Measurements from ENCODE around the gene OPA1.
"Not testable (repeated sequence)": the region's sequence is repeated elsewhere in the genome, so short reads cannot be mapped to it uniquely, and the experiment has no call there.

The OPA1 gene

DNA sequence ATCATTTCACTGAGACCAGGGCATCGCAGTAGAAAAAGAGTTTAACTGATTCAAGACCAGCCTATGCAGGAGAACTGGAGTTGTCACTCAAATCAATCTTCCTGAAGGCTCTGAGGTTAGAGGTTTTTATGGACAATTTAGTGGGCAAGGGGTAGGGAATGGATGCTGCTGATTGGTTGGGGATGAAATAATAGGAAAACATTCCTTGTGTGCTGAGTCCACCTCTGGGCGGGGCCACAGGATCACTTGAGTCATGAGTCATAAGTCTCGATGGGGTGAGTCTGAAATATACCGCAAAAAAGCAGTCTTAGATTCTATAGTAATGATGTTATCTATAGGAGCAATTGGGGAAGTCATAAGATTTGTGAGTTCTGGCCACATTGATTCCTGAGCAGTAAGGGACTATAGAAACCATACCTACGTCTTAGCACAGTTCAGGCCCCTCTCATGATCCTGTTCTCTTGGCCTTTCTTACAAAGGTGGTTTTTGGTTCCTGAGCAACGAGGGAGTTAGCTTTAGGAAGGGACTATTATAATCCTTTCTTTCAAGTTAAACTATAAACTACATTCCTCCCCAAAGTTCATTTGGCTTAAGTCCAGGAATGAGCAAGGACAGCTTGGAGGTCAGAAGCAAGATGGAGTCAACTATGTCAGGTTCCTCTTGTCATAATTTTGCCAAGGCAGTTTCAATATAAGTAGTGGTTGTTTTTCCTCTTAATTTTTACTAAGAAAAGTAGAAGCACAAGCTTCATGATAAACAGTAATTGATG is 2.7 kb upstream of the OPA1 start:
- no peak for DNase-seq (ENCODE audit: low read depth in 2 of 2)

DNA sequence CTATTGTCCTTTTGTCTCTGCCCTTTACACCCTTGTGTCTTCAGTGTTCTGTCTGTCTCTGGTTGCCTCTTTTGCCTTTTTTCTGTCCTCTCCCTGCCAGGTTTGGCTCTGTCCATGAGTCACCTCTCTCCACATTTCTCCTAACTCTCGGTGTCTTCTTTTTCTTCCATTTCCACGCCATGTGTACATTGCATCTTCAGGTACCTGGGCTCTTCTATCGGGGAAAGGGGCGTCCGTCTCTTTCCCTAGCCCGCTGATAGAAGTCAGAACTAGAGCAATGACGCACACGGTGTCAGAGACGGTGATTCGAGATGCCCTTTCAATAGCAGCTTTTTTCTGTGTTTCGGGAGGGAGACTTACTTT is 641 bp downstream of the OPA1 start:
- DNase-seq (ENCODE audit: low read depth in 2 of 2) = no peak

DNA sequence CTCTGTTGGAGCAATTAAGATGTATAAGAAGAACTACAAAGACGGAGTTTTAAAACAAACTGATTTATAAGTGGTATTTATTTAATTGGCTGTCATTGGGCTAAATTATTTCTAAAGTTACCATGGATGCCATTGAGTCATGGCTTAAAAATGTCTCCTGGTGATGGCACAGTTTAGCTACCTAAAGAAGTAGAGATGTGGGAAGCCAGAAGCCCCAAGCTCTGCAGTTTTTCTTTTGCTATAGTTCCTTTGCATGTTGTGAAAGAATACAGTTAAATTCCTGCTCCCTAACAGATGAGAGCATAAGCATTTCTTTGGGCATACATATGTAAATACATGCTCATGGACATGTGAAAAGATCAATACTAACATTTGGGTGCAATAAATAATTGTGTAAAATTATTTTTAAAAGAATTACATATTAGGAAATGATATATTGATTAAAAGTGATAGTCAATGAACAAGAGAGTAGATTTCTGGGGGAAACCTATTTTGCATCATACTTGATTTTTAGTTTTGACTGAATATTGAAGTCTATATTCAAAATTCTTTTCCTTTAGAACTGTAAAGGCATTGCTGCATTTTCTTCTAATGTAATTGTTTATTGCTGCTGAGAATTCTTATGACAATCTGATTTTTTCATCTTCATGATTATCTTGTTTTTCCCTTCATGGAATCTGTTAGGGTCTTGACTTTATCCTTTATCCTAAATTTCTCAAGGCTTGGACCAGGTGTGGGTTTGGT is 2.1 kb downstream of the OPA1 start:
- DNase-seq (ENCODE audit: low read depth in 2 of 2) = no peak

DNA sequence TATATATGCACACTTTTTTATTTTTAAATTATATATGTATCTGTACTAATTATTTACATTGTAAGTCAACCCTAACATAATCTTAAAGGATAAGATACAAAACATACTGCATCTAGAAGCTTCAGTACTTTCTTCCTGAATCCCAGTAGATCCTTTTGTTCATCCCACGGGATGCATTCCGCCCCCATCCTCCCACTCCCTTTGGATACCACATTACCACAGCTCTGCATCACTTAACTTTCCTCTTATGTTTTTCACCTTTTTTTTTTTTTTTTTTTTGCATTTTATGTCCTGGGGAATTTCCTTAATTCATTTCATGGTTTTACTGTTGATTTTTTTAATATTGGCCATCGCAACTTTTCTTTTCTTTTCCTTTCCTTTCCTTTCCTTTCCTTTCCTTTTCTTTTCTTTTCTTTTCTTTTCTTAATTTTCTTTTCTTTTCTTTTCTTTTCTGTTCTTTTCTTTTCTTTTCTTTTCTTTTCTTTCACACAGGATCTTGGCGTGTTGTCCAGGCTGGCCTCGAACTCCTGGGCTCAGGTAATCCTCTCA is 3.0 kb downstream of the OPA1 start:
- DNase-seq (ENCODE audit: low read depth in 2 of 2) = no peak

DNA sequence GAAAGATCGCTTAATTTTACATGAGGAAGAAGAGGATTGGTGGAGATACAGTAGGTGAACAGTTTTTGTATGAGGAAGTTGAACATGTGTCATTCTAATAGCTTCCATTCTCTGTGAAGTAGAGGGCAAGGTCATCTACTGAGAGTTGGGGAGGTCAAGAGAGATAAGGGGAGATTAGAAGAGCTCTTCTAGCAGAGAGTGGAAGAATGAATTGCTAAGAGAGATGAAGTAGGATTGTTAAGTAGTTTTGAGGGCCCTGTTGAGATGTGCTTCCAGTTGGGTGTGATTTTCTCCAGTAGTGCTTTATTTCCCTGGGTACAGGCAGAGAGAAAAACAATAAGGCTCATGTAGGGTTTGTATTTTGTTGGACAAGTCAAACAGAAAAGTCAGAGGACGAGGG is 5.2 kb downstream of the OPA1 start:
- DNase-seq (ENCODE audit: low read depth in 2 of 2) = no peak

DNA sequence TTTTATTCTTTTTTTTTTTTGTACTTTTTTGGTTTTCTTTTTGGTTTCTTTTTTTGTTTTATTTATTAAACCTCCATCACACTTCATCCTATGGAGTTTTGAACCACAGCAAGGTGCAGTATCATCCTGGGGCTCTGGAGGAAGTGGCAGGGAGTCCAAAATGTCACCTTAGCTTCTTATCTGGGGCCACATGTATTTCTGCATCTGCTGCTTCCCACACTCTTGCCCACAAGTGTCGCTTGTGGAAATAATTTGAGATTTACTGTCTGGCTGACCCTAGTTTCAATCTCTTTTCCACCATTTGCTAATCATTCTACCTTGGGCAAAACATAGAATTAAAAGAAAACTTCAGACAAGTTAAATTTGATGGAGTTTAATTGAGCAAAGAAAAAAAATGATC is 6.4 kb downstream of the OPA1 start:
- DNase-seq (ENCODE audit: low read depth in 2 of 2) = no peak

DNA sequence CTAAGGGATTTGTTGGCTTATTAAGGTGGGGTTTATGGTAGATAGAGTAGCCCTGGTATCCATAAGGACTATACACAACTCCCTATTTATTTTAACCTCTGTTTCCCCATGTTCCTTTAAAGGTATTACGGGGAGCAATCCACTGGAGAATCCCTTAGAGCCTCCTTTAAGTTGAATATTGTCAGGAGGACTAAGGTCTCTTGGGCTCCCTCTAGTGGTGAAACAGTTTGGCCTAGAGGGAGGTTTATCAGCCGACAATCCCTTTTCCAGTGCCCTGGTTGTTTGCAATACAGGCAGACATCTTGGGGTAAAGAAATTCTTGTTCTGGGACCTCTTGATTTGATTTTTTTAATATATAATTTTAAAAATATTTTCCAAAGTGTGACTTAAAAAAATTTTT is 12.9 kb downstream of the OPA1 start:
- peak in 1 of 2 donors; percentile 13 for DNase-seq (ENCODE audit: low read depth in 2 of 2)

DNA sequence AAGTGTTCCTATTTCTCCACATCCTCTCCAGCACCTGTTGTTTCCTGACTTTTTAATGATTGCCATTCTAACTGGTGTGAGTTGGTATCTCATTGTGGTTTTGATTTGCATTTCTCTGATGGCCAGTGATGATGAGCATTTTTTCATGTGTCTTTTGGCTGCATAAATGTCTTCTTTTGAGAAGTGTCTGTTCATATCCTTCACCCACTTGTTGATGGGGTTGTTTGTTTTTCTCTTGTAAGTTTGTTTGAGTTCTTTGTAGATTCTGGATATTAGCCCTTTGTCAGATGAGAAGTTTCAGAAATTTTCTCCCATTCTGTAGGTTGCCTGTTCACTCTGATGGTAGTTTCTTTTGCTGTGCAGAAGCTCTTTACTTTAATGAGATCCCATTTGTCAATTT is 13.9 kb downstream of the OPA1 start:
- not testable (repeated sequence) for DNase-seq (ENCODE audit: low read depth in 2 of 2)

DNA sequence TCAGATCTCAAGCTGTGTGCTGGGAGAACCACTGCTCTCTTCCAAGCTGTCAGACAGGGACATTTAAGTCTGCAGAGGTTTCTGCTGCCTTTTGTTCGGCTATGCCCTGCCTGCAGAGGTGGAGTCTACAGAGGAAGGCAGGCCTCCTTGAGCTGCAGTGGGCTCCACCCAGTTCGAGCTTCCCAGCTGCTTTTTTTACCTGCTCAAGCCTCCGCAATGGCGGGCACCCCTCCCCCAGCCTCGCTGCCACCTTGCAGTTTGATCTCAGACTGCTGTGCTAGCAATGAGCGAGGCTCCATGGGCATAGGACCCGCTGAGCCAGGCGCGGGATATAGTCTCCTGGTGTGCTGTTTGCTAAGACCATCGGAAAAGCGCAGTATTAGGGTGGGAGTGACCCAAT is 17.5 kb downstream of the OPA1 start:
- not testable (repeated sequence) for DNase-seq (ENCODE audit: low read depth in 2 of 2)

DNA sequence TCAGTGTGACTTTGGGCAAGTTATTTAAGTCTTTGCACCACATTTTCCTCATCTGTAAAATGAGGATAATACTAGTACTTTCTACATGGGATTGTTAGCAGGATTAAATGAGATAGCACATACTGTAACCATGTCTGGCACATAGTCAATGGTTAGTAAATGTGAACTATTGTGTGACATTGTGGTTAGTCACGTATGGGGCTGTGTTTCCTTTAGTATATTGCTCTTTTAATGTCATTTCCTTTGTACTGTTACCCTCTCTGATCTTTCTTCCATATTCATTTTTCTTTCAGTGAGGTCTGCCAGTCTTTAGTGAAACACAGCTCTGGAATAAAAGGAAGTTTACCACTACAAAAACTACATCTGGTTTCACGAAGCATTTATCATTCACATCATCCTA is 21.4 kb downstream of the OPA1 start:
- DNase-seq (ENCODE audit: low read depth in 2 of 2) = no peak

DNA sequence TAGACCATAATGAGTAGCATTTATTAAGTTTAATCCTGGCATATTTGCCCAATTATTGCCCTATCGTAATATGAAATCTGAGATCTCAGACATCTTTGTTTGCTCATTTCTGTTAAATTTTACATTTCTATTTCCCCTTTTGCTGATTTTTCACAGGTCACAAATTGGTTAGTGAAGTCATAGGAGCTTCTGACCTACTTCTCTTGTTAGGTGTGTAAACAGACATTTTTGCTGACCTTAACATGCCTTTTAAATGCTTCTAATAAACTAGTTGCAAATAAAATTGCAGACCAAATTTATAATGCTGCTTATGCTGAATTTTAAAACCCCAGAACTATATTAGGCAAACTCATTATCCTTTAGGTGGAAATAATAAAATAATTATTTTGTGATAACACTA is 24.6 kb downstream of the OPA1 start:
- DNase-seq (ENCODE audit: low read depth in 2 of 2) = no peak

DNA sequence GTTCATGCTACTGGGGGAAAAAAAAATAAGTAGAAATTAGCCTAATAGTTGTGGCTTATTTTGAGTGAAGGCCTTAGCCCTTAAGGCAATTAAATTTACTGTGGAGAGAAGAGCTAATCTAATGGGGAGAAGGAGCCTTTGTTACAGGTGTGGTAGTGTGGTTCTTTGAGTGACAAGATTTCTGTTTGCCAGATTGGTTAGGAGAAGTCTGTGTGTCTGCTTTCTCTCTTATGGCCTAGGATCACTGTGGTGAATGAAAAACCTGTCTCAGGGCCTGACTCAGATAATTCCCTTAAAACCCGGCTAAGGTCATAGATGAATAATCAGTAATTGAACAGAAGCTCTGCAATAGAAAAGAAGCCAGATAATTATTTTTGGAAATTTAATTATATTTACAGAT is 27.0 kb downstream of the OPA1 start:
- DNase-seq (ENCODE audit: low read depth in 2 of 2) = no peak

DNA sequence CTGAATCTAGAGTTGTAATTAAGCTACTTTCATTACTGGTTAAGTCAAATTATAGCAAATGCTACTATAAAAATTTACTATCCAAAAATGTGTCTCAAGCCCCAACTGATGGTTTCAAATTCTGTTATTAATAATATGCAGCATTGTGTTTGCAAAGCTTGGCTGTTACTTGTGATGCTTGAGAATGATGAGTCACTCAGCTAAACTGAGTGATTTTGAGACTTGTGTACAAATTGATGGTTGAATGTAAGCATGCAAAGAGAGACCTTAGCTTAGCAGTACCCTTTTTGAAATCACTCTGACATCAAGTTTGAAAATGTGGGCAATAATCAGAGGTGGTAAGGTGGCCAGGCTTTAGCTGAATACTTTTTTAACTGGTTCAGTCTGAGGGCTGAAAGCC is 27.6 kb downstream of the OPA1 start:
- DNase-seq (ENCODE audit: low read depth in 2 of 2) = no peak

DNA sequence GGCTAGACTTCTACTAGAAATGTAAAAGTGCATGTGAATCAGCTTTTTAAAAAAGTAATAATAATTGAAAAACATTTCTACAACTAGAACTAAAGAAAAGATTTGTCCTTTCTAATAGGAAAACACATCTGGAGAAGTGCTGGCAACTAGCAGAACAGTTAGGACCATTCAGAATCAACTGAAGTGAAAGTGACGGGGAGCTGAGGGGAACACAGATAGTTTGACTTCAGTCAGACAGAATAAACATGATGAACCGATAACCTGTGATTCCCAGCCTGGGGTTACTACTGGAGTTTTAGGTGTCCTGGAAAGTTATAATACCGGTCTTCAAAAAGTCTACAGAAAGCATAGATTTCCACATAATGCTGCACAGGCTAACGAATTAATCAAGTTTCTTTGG is 28.1 kb downstream of the OPA1 start:
- DNase-seq (ENCODE audit: low read depth in 2 of 2) = no peak

DNA sequence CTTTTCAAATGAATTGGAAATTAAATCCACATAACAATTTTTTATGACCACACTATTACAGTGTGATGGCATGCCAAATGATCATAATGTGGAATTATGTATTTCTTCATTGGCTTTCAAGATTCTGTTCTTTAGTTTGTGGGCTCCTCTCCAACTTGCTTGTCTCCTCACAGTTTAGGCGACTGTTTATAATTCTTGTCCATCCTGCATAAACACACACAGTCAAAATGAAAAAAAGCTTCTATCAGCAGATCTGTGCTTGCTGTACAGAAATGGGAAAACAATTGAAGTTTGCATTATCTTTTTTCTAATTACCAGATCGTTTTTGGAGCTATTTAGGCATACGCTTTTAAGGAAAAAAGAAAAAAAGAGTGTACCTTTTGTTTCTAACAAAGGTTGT is 37.0 kb downstream of the OPA1 start:
- no peak for DNase-seq (ENCODE audit: low read depth in 2 of 2)

DNA sequence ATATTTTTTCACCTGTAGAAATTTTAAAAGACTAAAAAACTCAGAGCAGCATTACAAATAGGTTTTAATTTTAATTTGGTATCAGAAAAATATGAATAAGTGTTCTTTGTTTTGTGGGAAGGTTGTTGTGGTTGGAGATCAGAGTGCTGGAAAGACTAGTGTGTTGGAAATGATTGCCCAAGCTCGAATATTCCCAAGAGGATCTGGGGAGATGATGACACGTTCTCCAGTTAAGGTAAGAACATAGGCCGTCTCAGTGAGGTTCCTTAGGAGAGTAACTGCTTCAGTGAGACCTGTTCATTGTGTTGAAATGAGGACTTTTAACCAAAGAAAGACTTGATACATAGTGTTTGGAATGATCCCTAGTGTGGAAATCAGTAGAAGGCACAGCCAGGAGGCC is 44.8 kb downstream of the OPA1 start:
- no peak for DNase-seq (ENCODE audit: low read depth in 2 of 2)

DNA sequence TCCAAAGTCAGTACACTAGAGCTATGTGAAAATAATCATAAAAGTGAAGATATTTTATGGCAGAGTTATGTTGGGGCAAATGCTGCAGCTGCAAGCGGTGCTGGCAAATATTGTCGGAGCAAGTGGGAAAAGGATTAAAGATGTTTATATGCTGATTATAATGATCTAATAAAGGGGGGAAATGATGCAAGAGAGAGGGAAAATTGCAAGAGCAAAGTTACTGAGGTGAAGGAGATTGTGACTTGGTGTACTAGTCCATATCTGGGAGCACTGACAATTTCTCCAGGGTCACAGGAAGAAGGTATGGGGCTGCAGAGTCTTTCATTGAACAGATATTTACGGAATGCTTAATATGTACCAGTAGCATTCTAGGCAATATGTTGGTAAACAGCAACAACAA is 45.8 kb downstream of the OPA1 start:
- no peak for DNase-seq (ENCODE audit: low read depth in 2 of 2)

DNA sequence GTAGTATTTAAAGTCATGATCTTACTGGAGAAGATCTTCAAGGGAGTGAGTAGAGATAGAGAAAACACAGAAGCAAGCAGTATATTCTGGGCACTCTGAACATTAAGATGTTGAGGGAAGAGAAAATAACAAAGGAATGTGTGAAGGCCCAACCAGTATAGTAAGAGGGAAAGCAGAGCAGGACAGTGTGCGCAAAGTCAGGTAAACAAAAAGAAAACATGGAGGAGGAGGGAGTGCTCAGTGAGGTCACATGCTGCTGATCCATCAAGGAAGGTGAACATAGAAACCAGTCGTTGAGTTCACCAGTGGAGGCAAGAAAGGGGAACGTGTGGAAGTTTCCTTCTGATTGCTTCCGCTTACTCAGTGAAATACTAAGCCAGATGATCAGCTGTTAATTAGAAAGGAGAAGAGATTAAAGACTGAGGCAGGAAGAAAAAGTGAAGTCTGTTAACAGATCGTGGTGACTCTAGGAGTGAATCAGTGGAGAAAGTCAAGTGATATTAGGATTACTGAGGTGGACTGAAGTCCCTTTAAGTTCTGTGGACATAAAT is 47.2 kb downstream of the OPA1 start:
- DNase-seq (ENCODE audit: low read depth in 2 of 2) = no peak

DNA sequence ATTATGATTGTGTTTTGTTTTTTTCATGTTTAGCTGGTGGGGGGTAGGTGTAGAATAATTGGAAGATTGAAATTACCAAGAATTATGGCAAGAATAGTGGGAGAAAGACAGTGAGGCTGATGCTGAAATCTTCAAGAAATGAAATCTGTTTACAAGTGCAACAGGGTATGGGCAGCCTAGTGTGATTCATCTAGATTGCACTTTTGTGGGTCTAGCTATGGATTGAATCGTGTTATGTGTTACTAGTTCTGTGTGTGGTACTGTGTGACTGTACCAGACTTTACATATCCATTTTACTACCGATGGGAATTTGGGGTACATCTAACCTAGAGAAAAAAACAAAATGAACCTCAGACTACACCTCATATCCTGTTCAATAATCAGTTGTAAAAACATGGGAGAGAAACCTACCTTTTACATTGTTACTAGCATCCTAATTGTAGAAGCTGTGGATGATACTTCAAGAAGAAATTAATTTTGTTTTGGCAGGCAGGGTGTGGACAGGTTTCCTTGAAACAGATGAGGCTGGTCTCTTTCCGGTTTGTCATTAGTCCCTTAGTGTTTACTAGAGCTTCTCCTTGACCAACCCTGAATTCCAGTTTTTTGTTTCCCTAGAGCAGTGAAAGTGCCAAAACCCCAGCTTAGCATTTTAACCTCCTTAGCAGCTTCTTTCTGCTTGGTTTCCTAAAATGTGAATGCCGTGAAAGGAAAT is 47.9 kb downstream of the OPA1 start:
- no peak for DNase-seq (ENCODE audit: low read depth in 2 of 2)

DNA sequence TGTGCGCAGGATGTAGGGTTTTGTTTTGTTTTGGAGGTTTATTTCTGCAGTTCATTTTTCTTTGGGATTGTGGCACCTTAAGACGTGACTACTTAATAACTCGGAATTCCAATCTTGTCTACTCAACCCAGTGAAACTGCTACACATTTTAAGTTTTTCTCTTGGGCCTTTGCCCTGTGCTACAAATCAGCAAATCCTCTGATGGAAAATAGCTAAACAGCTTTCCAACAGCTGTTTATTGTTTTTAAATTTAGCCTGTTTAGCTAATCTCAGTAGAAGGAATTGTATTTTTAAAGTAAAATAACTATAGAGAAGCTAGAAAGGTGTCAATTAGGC is 48.4 kb downstream of the OPA1 start:
- DNase-seq (ENCODE audit: low read depth in 2 of 2) = no peak

DNA sequence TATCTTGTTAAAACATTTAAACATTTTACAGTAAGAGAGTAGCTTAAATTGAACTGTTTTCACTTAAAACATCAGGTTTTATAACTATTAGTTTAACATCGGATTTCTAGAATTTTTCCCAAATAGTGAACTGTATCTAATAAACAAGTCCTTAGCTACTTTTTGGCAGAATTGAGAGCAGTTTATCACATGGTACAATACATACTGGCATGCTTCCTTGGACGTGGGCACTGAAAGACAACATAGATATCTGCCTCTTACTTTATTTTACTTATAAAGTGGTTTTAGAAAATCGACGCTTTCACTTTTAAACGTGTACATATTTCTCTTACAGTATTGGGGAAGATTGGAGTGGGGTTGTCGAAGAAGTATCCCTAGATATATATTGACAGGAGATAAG is 52.8 kb downstream of the OPA1 start:
- no peak for DNase-seq (ENCODE audit: low read depth in 2 of 2)

DNA sequence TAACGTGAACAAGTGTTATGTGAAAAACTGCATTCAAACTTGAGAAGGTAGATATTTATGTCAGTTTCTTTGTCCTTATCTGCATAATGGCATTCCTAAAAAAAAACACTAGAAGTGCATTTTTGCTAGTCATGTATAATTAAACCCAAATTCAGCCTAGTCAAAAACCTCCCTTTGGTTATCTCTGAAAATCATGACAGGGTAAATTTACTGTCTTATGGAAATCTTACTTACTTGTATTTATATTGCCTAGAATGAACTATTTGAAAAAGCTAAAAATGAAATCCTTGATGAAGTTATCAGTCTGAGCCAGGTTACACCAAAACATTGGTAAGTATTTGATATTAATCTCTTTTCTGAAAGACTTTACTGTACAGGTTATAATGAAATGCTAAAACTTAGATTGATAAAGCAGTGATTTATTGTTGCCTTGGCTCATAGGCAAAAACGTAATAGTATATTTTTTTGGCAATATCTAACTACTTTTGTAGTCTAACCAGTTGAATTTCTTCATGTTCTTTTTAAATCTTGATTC is 55.6 kb downstream of the OPA1 start:
- DNase-seq (ENCODE audit: low read depth in 2 of 2) = no peak
